H1 (cell line): ENCODE results near the gene HES7. TPM values are rescaled to one million over a fixed set of nuclear protein-coding genes. Genes with fewer than 3 reads are reported as not detected.

ENCODE experiments used
- CHD1 ChIP-seq: IDR thresholded peaks from 2 replicates; pipeline ENCODE4 v1.6.1; 2012; ENCODE audit warnings: low read depth, low read length, improper control_type of control experiment
- PHF8 ChIP-seq: fragments of 200-600 bp; sonication (generic); conservative IDR thresholded peaks from 2 replicates; pipeline ENCODE4 v1.7.1; 2012; ENCODE audit warnings: low read depth, mild to moderate bottlenecking, inconsistent platforms, low read length, moderate library complexity
- polyA plus RNA-seq, 7 experiments: library from polyadenylated mRNA; depleted of rRNA in 3 of 7; stranded (reverse) in 5 of 7; unstranded in 2 of 7; fragments of >200 nt in 5 of 7; fragments of 200-250 nt in 2 of 7; gene quantifications; 1 replicate in 5 of 7; 2 replicates in 1 of 7; 4 replicates in 1 of 7; pipeline versions ENCODE4 v1.2.1 to v1.2.3, GENCODE V29; 2011 to 2013; ENCODE audit warnings: missing spikeins in 2 of 7, mixed read lengths in 2 of 7
- total RNA-seq: library from RNA; stranded (reverse); fragmentation: NEBNext Ultra II Directional; extraction: Animal tissue kit (Norgen Biotek cat#: 25700); gene quantifications from 2 replicates; pipeline ENCODE4 v1.2.1, GENCODE V29; 2021

HES7 gene
- total and polyA plus RNA-seq, 2 of the 8 experiments (the other 6 are each of a cell fraction or from before 2014, with no cell fraction given): 0.20 to 0.32 TPM

DNA sequence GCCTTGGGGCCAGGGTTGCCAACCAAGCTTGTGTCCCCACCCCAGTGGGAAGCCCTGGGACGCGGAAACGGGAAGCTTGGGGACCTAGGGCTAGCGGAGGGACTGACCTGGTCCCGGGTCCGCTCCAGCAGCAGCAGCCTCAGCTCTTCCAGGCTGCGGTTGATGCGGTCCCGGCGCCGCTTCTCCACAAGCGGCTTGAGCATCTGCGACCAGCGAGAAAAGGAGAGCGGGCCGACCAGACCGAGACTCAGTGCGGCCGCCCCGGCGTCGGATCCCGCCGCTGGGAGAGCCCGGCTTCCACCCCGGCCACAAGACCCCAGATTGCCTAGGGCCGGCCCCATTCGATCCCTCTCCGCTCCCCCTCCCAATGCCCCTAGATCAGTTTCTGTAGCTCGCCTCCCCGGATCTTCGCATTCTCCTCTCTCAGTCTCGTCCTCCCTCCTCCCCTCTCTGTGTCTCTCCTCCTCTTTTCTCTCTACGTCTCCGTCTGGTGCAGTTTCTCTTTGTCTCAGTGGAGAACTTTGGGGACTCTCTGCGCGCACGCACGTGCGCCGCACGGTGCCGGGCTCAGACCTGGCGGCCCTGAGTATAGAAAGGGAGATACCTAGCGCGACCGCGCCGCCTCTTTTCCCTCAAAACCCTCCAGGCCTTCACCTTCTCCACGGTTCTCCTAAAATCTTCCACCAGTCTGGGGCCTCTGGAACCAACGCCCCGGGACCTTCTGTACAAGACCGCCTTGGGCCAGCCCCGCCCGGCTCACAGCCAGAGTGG, 797 bp downstream of the HES7 start (continued):
- TF ChIP-seq PHF8 (no peak), CHD1 (no peak)
- TF ChIP-seq, all 59 proteins: peak for 6
